Neuronal stem cell (in vitro differentiated cells): ENCODE measurements around the gene FXYD7.

Experiments used
- DNase-seq: peaks from one replicate; pipeline ENCODE4 v3.0.0-alpha.2; 2013; ENCODE audit warnings: low spot score
- H2AFZ ChIP-seq: one replicate; pipeline ENCODE4 v1.6.1; 2013; ENCODE audit warnings: mild to moderate bottlenecking, low read length, inconsistent platforms
- H2AK5ac ChIP-seq: 2 replicates; pipeline ENCODE4 v1.6.1; 2013; ENCODE audit warnings: low read depth, mild to moderate bottlenecking, inconsistent platforms, low read length, moderate library complexity, mixed read lengths
- H2BK120ac ChIP-seq: 2 replicates; pipeline ENCODE4 v1.6.1; 2013; ENCODE audit warnings: low read depth, mild to moderate bottlenecking, inconsistent platforms, low read length, moderate library complexity, mixed read lengths
- H2BK12ac ChIP-seq: one replicate; pipeline ENCODE4 v1.6.1; 2013; ENCODE audit warnings: low read length, inconsistent platforms
- H2BK15ac ChIP-seq: 2 replicates; pipeline ENCODE4 v1.6.1; 2013; ENCODE audit warnings: mild to moderate bottlenecking, low read length, inconsistent platforms, mixed read lengths
- H2BK5ac ChIP-seq: one replicate; pipeline ENCODE4 v1.6.1; 2013; ENCODE audit warnings: inconsistent platforms, mild to moderate bottlenecking, low read length, moderate library complexity
- H3K14ac ChIP-seq: one replicate; pipeline ENCODE4 v1.6.1; 2013; ENCODE audit warnings: low read length, inconsistent platforms
- H3K18ac ChIP-seq: 2 replicates; pipeline ENCODE4 v1.6.1; 2013; ENCODE audit warnings: low read length, inconsistent platforms
- H3K23ac ChIP-seq: 2 replicates; pipeline ENCODE4 v1.6.1; 2013; ENCODE audit warnings: low read depth, mild to moderate bottlenecking, mixed read lengths, low read length, inconsistent platforms; ENCODE audit not compliant: poor library complexity
- H3K27ac ChIP-seq: replicated peaks from 3 replicates; pipeline ENCODE4 v1.5.1; 2013; ENCODE audit warnings: low read length, inconsistent platforms
- H3K27me3 ChIP-seq, 3 experiments: 2 replicates each; pipeline ENCODE4 v1.6.1; 2013; ENCODE audit warnings: low read length in 3 of 3, mild to moderate bottlenecking in 2 of 3, inconsistent platforms in 1 of 3, low read depth in 1 of 3, mixed read lengths in 1 of 3, moderate library complexity in 1 of 3; ENCODE audit not compliant: control insufficient read depth in 3 of 3, insufficient read depth in 3 of 3
- H3K36me3 ChIP-seq, 2 donors: replicated peaks in 1 of 2; 2 replicates each; pipeline ENCODE4 v1.6.1; 2013; ENCODE audit warnings: low read length in 2 of 2; ENCODE audit not compliant: control insufficient read depth in 2 of 2, insufficient read depth in 2 of 2
- H3K4ac ChIP-seq: 2 replicates; pipeline ENCODE4 v1.6.1; 2013; ENCODE audit warnings: inconsistent platforms, mild to moderate bottlenecking, low read length, moderate library complexity
- H3K4me1 ChIP-seq, 2 donors: 1 replicate in 1 of 2; 2 replicates in 1 of 2; pipeline ENCODE4 v1.6.1; 2013; ENCODE audit warnings: low read length in 2 of 2, low read depth in 1 of 2; ENCODE audit not compliant: control insufficient read depth in 2 of 2, insufficient read depth in 1 of 2
- H3K4me2 ChIP-seq: one replicate; pipeline ENCODE4 v1.6.1; 2013; ENCODE audit warnings: mild to moderate bottlenecking, low read length, inconsistent platforms; ENCODE audit not compliant: insufficient read depth, poor library complexity, severe bottlenecking
- H3K4me3 ChIP-seq, 2 donors: 2 replicates each; pipeline ENCODE4 v1.5.1; 2013; ENCODE audit warnings: low read length in 2 of 2, mild to moderate bottlenecking in 2 of 2, inconsistent platforms in 1 of 2, moderate library complexity in 1 of 2
- H3K79me1 ChIP-seq: one replicate; pipeline ENCODE4 v1.6.1; 2013; ENCODE audit warnings: low read depth, mild to moderate bottlenecking, inconsistent platforms, low read length, moderate library complexity
- H3K9ac ChIP-seq: one replicate; pipeline ENCODE4 v1.6.1; 2013; ENCODE audit warnings: mild to moderate bottlenecking, low read depth, low read length, inconsistent platforms; ENCODE audit not compliant: poor library complexity
- H3K9me3 ChIP-seq, 2 donors: replicated peaks in 1 of 2; 2 replicates each; pipeline versions ENCODE3 to v1.6.1; 2013; ENCODE audit warnings: low read length in 2 of 2, mild to moderate bottlenecking in 2 of 2, inconsistent platforms in 1 of 2, low read depth in 1 of 2, mixed read lengths in 1 of 2, moderate library complexity in 1 of 2; ENCODE audit not compliant: control insufficient read depth in 2 of 2, insufficient read depth in 1 of 2
- H4K8ac ChIP-seq: one replicate; pipeline ENCODE4 v1.6.1; 2013; ENCODE audit warnings: low read depth, mild to moderate bottlenecking, inconsistent platforms, low read length, moderate library complexity
- H4K91ac ChIP-seq: one replicate; pipeline ENCODE4 v1.6.1; 2013; ENCODE audit warnings: low read length, low read depth, mild to moderate bottlenecking, inconsistent platforms; ENCODE audit not compliant: poor library complexity
- WGBS, 2 donors: extraction: QIAGEN DNeasy Blood & Tissue Kit; methylation state at CpG; one replicate each; pipeline ENCODE4 v1.1.7; 2013; ENCODE audit warnings: missing lambda C conversion rate in 2 of 2, mixed read lengths in 1 of 2; ENCODE audit not compliant: insufficient read length in 2 of 2, insufficient replicate concordance in 1 of 2; ENCODE audit errors: extremely low coverage in 2 of 2; 5-methylcytosine and 5-hydroxymethylcytosine counted together

Gene FXYD7

GRCh38 chr19:35168196-35168595 lies 25.1 kb downstream of the FXYD7 start:
- WGBS, 2 donors, result no CpG with 5 or more reads among the region's 3 CpGs
- Histone ChIP-seq H3K18ac (no peak overlapping the region), H2BK12ac (no peak overlapping the region), H3K36me3 (peaks cover 0 to 3% of the 10 kb centered on the region in 2 donors), H3K14ac (no peak overlapping the region), H3K27ac (no peak overlapping the region), H4K91ac (no peak overlapping the region), H2BK15ac (no peak overlapping the region), H2AFZ (no peak overlapping the region), H3K9ac (no peak overlapping the region), H3K4me3 (no peak overlapping the region), H3K4me1 (peaks cover 0 to 5% of the 10 kb centered on the region in 2 donors), H3K23ac (no peak overlapping the region), H2BK120ac (no peak overlapping the region), H3K27me3 (no peaks in the 10 kb centered on the region), H3K9me3 (peaks cover 4 to 25% of the 10 kb centered on the region in 2 donors), H3K4me2 (no peak overlapping the region), H2AK5ac (no peak overlapping the region), H4K8ac (no peak overlapping the region), H2BK5ac (no peak overlapping the region), H3K79me1 (no peaks in the 10 kb centered on the region), H3K4ac (no peak overlapping the region)
- no peak for DNase-seq

GRCh38 chr19:35169221-35169995 lies 26.4 kb downstream of the FXYD7 start:
- H3K36me3 ChIP-seq, result peaks cover 0 to 3% of the 10 kb centered on the region in 2 donors
- H3K14ac ChIP-seq, result no peak overlapping the region
- no peak overlapping the region for H3K9ac ChIP-seq
- no peak for DNase-seq
- H2BK12ac ChIP-seq, result no peak overlapping the region
- H3K18ac ChIP-seq, result no peak overlapping the region
- no peak overlapping the region for H3K4me2 ChIP-seq
- WGBS, 2 donors, result no CpG with 5 or more reads among the region's 18 CpGs
- no peak overlapping the region for H2BK15ac ChIP-seq
- H2AFZ ChIP-seq, result no peak overlapping the region
- no peak overlapping the region for H4K91ac ChIP-seq
- no peak overlapping the region for H2BK5ac ChIP-seq
- peaks cover 4 to 19% of the 10 kb centered on the region in 2 donors for H3K9me3 ChIP-seq
- no peak overlapping the region for H3K23ac ChIP-seq
- H3K27ac ChIP-seq, result no peak overlapping the region
- no peak overlapping the region for H2AK5ac ChIP-seq
- no peak overlapping the region for H4K8ac ChIP-seq
- H3K4ac ChIP-seq, result no peak overlapping the region
- H2BK120ac ChIP-seq, result no peak overlapping the region
- H3K27me3 ChIP-seq, result no peaks in the 10 kb centered on the region
- H3K4me1 ChIP-seq, result peaks cover 0 to 5% of the 10 kb centered on the region in 2 donors
- H3K79me1 ChIP-seq, result no peaks in the 10 kb centered on the region
- no peak overlapping the region for H3K4me3 ChIP-seq

GRCh38 chr19:35170359-35171061 lies 27.5 kb downstream of the FXYD7 start:
- Histone ChIP-seq H2AFZ (no peak overlapping the region), H3K36me3 (peaks cover 0 to 3% of the 10 kb centered on the region in 2 donors), H3K18ac (no peak overlapping the region), H3K14ac (no peak overlapping the region), H3K4ac (no peak overlapping the region), H4K8ac (no peak overlapping the region), H2BK15ac (no peak overlapping the region), H3K79me1 (no peaks in the 10 kb centered on the region), H3K27ac (no peak overlapping the region), H3K4me1 (peaks cover 0 to 5% of the 10 kb centered on the region in 2 donors), H4K91ac (no peak overlapping the region), H3K9ac (no peak overlapping the region), H2BK12ac (no peak overlapping the region), H3K27me3 (no peaks in the 10 kb centered on the region), H2AK5ac (peak overlapping the region; percentile 16), H3K9me3 (peaks cover 4 to 12% of the 10 kb centered on the region in 2 donors), H2BK120ac (peak overlapping the region; percentile 18), H3K23ac (peak overlapping the region; percentile 8), H3K4me3 (no peak overlapping the region), H2BK5ac (no peak overlapping the region), H3K4me2 (no peak overlapping the region)
- DNase-seq, result no peak
- no CpG with 5 or more reads among the region's 7 CpGs for WGBS, 2 donors

GRCh38 chr19:35171730-35172129 lies 28.7 kb downstream of the FXYD7 start:
- Histone ChIP-seq H3K18ac (no peak overlapping the region), H3K4me1 (peaks cover 0 to 2% of the 10 kb centered on the region in 2 donors), H3K14ac (no peak overlapping the region), H4K91ac (no peak overlapping the region), H2BK15ac (no peak overlapping the region), H3K27me3 (no peaks in the 10 kb centered on the region), H3K9ac (no peak overlapping the region), H3K27ac (no peak overlapping the region), H2BK120ac (no peak overlapping the region), H3K79me1 (no peaks in the 10 kb centered on the region), H3K9me3 (peaks cover under 1 to 5% of the 10 kb centered on the region in 2 donors), H4K8ac (no peak overlapping the region), H2AFZ (no peak overlapping the region), H3K4me2 (no peak overlapping the region), H3K4me3 (no peak overlapping the region), H3K23ac (no peak overlapping the region), H3K4ac (no peak overlapping the region), H3K36me3 (peaks cover 0 to under 1% of the 10 kb centered on the region in 2 donors), H2BK12ac (no peak overlapping the region), H2AK5ac (no peak overlapping the region), H2BK5ac (no peak overlapping the region)
- no peak for DNase-seq
- WGBS, 2 donors, result no CpG with 5 or more reads among the region's 3 CpGs
